ENCODE data around the gene TMEM150B.

Gene TMEM150B

GRCh38 chr19:55300886-55301458 lies 24.2 kb downstream of the TMEM150B start:
- Mint-ChIP-seq H3K27ac (no peak overlapping the region), H3K36me3 (ENCODE audit: low read depth) (no peaks in the 10 kb centered on the region), H3K4me1 (ENCODE audit: low read depth) (peaks cover 14% of the 10 kb centered on the region), H3K27me3 (peaks cover 21% of the 10 kb centered on the region), H3K4me3 (peak overlapping the region; percentile 70), H3K9me3 (no peaks in the 10 kb centered on the region)
- intact Hi-C loops (cut with micrococcal nuclease), result no loop called here

- Mint-ChIP-seq H3K27me3 (peaks cover 21% of the 10 kb centered on the region), H3K27ac (no peak overlapping the region), H3K9me3 (no peaks in the 10 kb centered on the region), H3K36me3 (ENCODE audit: low read depth) (no peaks in the 10 kb centered on the region), H3K4me1 (ENCODE audit: low read depth) (peaks cover 13% of the 10 kb centered on the region), H3K4me3 (no peak overlapping the region)
- intact Hi-C loops (cut with micrococcal nuclease), result loop anchor here (10.0 kb wide), 1 partner anchor 155 kb away; the partner anchor contains the start of gene TNNT1
Measured at GRCh38 chr19:55299991-55300390, 25.1 kb downstream of the TMEM150B start.

GRCh38 chr19:55297267-55297666 lies 27.9 kb downstream of the TMEM150B start:
- H3K4me3 Mint-ChIP-seq, result no peak overlapping the region
- no peaks in the 10 kb centered on the region for H3K36me3 Mint-ChIP-seq (ENCODE audit: low read depth)
- H3K27ac Mint-ChIP-seq, result no peak overlapping the region
- peaks cover 11% of the 10 kb centered on the region for H3K4me1 Mint-ChIP-seq (ENCODE audit: low read depth)
- no peaks in the 10 kb centered on the region for H3K9me3 Mint-ChIP-seq
- intact Hi-C loops (cut with micrococcal nuclease), result loop anchor here (10.0 kb wide), 1 partner anchor 152 kb away; the partner anchor contains the start of gene TNNT1
- H3K27me3 Mint-ChIP-seq, result peaks cover 21% of the 10 kb centered on the region

GRCh38 chr19:55289117-55289796 lies 35.9 kb downstream of the TMEM150B start:
- H3K36me3 Mint-ChIP-seq (ENCODE audit: low read depth), result no peaks in the 10 kb centered on the region
- peaks cover 36% of the 10 kb centered on the region for H3K27me3 Mint-ChIP-seq
- intact Hi-C loops (cut with micrococcal nuclease), result no loop called here
- no peak overlapping the region for H3K27ac Mint-ChIP-seq
- no peaks in the 10 kb centered on the region for H3K4me1 Mint-ChIP-seq (ENCODE audit: low read depth)
- no peaks in the 10 kb centered on the region for H3K9me3 Mint-ChIP-seq
- no peak overlapping the region for H3K4me3 Mint-ChIP-seq

- H3K9me3 Mint-ChIP-seq, result no peaks in the 10 kb centered on the region
- H3K4me3 Mint-ChIP-seq, result no peak overlapping the region
- no peaks in the 10 kb centered on the region for H3K4me1 Mint-ChIP-seq (ENCODE audit: low read depth)
- H3K27me3 Mint-ChIP-seq, result peaks cover 43% of the 10 kb centered on the region
- H3K36me3 Mint-ChIP-seq (ENCODE audit: low read depth), result no peaks in the 10 kb centered on the region
- H3K27ac Mint-ChIP-seq, result no peak overlapping the region
- intact Hi-C loops (cut with micrococcal nuclease), result no loop called here
Measured at GRCh38 chr19:55287361-55288079, 37.6 kb downstream of the TMEM150B start.

- Mint-ChIP-seq H3K27me3 (peaks cover 43% of the 10 kb centered on the region), H3K27ac (no peak overlapping the region), H3K4me3 (no peak overlapping the region), H3K9me3 (no peaks in the 10 kb centered on the region), H3K36me3 (ENCODE audit: low read depth) (no peaks in the 10 kb centered on the region), H3K4me1 (ENCODE audit: low read depth) (peaks cover 9% of the 10 kb centered on the region)
- intact Hi-C loops (cut with micrococcal nuclease), result no loop called here
Measured at GRCh38 chr19:55285229-55285890, 39.8 kb downstream of the TMEM150B start.

- Mint-ChIP-seq H3K36me3 (ENCODE audit: low read depth) (peaks cover 6% of the 10 kb centered on the region), H3K9me3 (no peaks in the 10 kb centered on the region), H3K27ac (no peak overlapping the region), H3K27me3 (peaks cover 42% of the 10 kb centered on the region), H3K4me3 (no peak overlapping the region), H3K4me1 (ENCODE audit: low read depth) (peaks cover 16% of the 10 kb centered on the region)
- intact Hi-C loops (cut with micrococcal nuclease), result no loop called here
Measured at GRCh38 chr19:55284405-55285058, 40.6 kb downstream of the TMEM150B start.

GRCh38 chr19:55283548-55284377 lies 41.4 kb downstream of the TMEM150B start, which contains the start of gene BRSK1:
BRSK1 (plus strand) TSS chr19:55283997; CDS start chr19:55284443, 446 bp downstream.
- Mint-ChIP-seq H3K36me3 (ENCODE audit: low read depth) (peaks cover 6% of the 10 kb centered on the region), H3K27ac (no peak within 1 kb of the TSS), H3K9me3 (no peaks in the 10 kb centered on the region), H3K27me3 (peaks cover 38% of the 10 kb centered on the region), H3K4me3 (no peak within 1 kb of the TSS), H3K4me1 (ENCODE audit: low read depth) (peaks cover 22% of the 10 kb centered on the region)
- intact Hi-C loops (cut with micrococcal nuclease), result no loop called here

GRCh38 chr19:55279770-55280643 lies 45.1 kb downstream of the TMEM150B start, which contains the start of gene HSPBP1:
HSPBP1 (minus strand) TSS chr19:55280110; CDS start chr19:55279608, 502 bp downstream.
- peaks cover 24% of the 10 kb centered on the region for H3K36me3 Mint-ChIP-seq (ENCODE audit: low read depth)
- peaks cover 34% of the 10 kb centered on the region for H3K4me1 Mint-ChIP-seq (ENCODE audit: low read depth)
- H3K9me3 Mint-ChIP-seq, result no peaks in the 10 kb centered on the region
- peak within 1 kb of the TSS; percentile 92 for H3K27ac Mint-ChIP-seq
- peaks cover 14% of the 10 kb centered on the region for H3K27me3 Mint-ChIP-seq
- H3K4me3 Mint-ChIP-seq, result peak within 1 kb of the TSS; percentile 91
- intact Hi-C loops (cut with micrococcal nuclease), result loop anchor here (1.0 kb wide), 1 partner anchor 21 kb away; the partner anchor contains the start of gene PPP6R1

GRCh38 chr19:55279340-55279739 lies 45.8 kb downstream of the TMEM150B start:
- Mint-ChIP-seq H3K36me3 (ENCODE audit: low read depth) (peaks cover 30% of the 10 kb centered on the region), H3K27ac (peak overlapping the region; percentile 92), H3K4me3 (peak overlapping the region; percentile 91), H3K4me1 (ENCODE audit: low read depth) (peaks cover 34% of the 10 kb centered on the region), H3K27me3 (peaks cover 7% of the 10 kb centered on the region), H3K9me3 (no peaks in the 10 kb centered on the region)
- intact Hi-C loops (cut with micrococcal nuclease), result no loop called here

- H3K36me3 Mint-ChIP-seq (ENCODE audit: low read depth), result peaks cover 38% of the 10 kb centered on the region
- H3K27ac Mint-ChIP-seq, result peak overlapping the region; percentile 92
- peaks cover 5% of the 10 kb centered on the region for H3K27me3 Mint-ChIP-seq
- H3K9me3 Mint-ChIP-seq, result no peaks in the 10 kb centered on the region
- intact Hi-C loops (cut with micrococcal nuclease), result no loop called here
- peaks cover 34% of the 10 kb centered on the region for H3K4me1 Mint-ChIP-seq (ENCODE audit: low read depth)
- no peak overlapping the region for H3K4me3 Mint-ChIP-seq
Measured at GRCh38 chr19:55278391-55279135, 46.6 kb downstream of the TMEM150B start.
